Left lung (tissue), 10 donors: ENCODE results near the gene MCTP2. TPM values are rescaled to one million over a fixed set of nuclear protein-coding genes. Genes with fewer than 3 reads are reported as not detected.

ENCODE experiments used
- ATAC-seq: fragments of 200-7000 bp; cut with Tn5 transposase; one replicate; pipeline ENCODE4 v1.9.1; 2020; ENCODE audit warnings: moderate library complexity
- DNase-seq, 4 donors: peaks; one replicate each; pipeline ENCODE4 v3.0.0-alpha.2; 2013 to 2020
- H3K27ac ChIP-seq, 2 donors: fragments of 200-600 bp; sonication (generic) in 1 of 2; one replicate each; pipeline versions ENCODE4 v1.5.0 to v1.8.0; 2020 to 2021
- H3K27me3 ChIP-seq, 2 donors: fragments of 200-600 bp; sonication (generic) in 1 of 2; one replicate each; pipeline versions ENCODE4 v1.5.0 to v1.8.0; 2020 to 2021
- H3K36me3 ChIP-seq, 2 donors: fragments of 200-600 bp; sonication (generic) in 1 of 2; one replicate each; pipeline versions ENCODE4 v1.5.0 to v1.8.0; 2020 to 2021
- H3K4me1 ChIP-seq, 2 donors: fragments of 200-600 bp; one replicate each; pipeline ENCODE4 v1.8.0; 2021
- H3K4me3 ChIP-seq, 2 donors: fragments of 200-600 bp; sonication (generic) in 1 of 2; one replicate each; pipeline versions ENCODE4 v1.5.0 to v1.8.0; 2020 to 2021; ENCODE audit warnings: mild to moderate bottlenecking in 1 of 2
- H3K9me3 ChIP-seq, 2 donors: fragments of 200-600 bp; sonication (generic) in 1 of 2; one replicate each; pipeline versions ENCODE4 v1.5.0 to v1.8.0; 2020 to 2021
- CTCF ChIP-seq, 2 donors: fragments of 200-600 bp; sonication (generic) in 1 of 2; IDR thresholded peaks; one replicate each; pipeline versions ENCODE4 v1.5.0 to v1.8.0; 2021; ENCODE audit warnings: antibody characterized with exemption in 2 of 2
- intact Hi-C, 2 donors: fragments of 100-400 bp; cut with DNase I; formaldehyde crosslinking; loops; one replicate each; pipeline versions ENCODE4 v1.11.2 to v1.14.2; 2022
- polyA plus RNA-seq, 6 donors: library from polyadenylated mRNA; unstranded; fragments of 120-200 nt; gene quantifications; one replicate each; pipeline ENCODE4 v1.2.1, GENCODE V29; 2013; ENCODE audit not compliant: insufficient read length in 6 of 6
- total RNA-seq, 2 donors: library from RNA; stranded (reverse); fragmentation: NEBNext Ultra II Directional; extraction: Animal tissue kit (Norgen Biotek cat#: 25700); gene quantifications; one replicate each; pipeline ENCODE4 v1.2.1, GENCODE V29; 2021
- donor health status: DM: no; HTN: yes; CAD: no.
- donor health status: DM: no; HTN: no; CAD: no.

Gene MCTP2
- total and polyA plus RNA-seq, 8 donors = 25.9 to 38.8 (median 35.0) TPM

- H3K27ac ChIP-seq = no peak overlapping the region
- intact Hi-C loops = no loop called here
- no peak for TF ChIP-seq CTCF (IDR thresholded peaks at IDR 0.05)
- H3K9me3 ChIP-seq = no peaks in the 10 kb centered on the region
- no peaks in the 10 kb centered on the region for H3K27me3 ChIP-seq
- no peak for ATAC-seq
- H3K36me3 ChIP-seq = peaks cover 0 to 50% of the 10 kb centered on the region in 2 donors
- no peak overlapping the region for H3K4me3 ChIP-seq
- no peak for DNase-seq
- peaks cover 13 to 18% of the 10 kb centered on the region in 2 donors for H3K4me1 ChIP-seq
Measured at GRCh38 chr15:94386351-94386750, 155.0 kb downstream of the MCTP2 start.

DNA sequence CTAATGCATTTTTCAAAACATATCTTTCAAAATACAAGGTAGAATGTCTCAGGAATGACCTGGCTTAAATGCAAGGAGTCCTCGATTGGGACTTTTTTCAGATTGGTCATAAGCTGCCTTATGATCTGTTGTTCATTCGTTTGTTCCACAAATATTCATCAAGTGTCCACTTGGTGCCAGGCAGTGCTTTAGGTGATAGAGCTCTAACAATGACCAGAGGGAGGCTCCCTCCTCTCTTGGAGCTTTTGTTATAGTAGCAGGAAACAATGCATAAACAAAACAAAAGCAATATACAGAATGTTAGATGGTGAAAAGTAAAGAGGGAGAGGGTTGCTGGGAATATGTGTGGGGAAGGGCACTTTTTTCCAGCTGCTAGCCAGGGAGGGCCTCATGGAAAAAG is 156.1 kb downstream of the MCTP2 start:
- Histone ChIP-seq H3K27ac (peak overlapping the region in 1 of 2 donors; percentile 46), H3K27me3 (no peaks in the 10 kb centered on the region), H3K4me1 (peaks cover 13 to 18% of the 10 kb centered on the region in 2 donors), H3K4me3 (no peak overlapping the region), H3K36me3 (peaks cover 0 to 57% of the 10 kb centered on the region in 2 donors), H3K9me3 (no peaks in the 10 kb centered on the region)
- intact Hi-C loops = no loop called here
- ATAC-seq (peak; percentile 31), DNase-seq (no peak)
- no peak for TF ChIP-seq CTCF (IDR thresholded peaks at IDR 0.05)

GRCh38 chr15:94387849-94388441 is 156.6 kb downstream of the MCTP2 start:
- Histone ChIP-seq H3K27me3 (no peaks in the 10 kb centered on the region), H3K36me3 (peaks cover 0 to 58% of the 10 kb centered on the region in 2 donors), H3K27ac (peak overlapping the region in 1 of 2 donors; percentile 46), H3K9me3 (no peaks in the 10 kb centered on the region), H3K4me1 (peaks cover 13 to 18% of the 10 kb centered on the region in 2 donors), H3K4me3 (no peak overlapping the region)
- TF ChIP-seq CTCF (IDR thresholded peaks at IDR 0.05) = no peak
- ATAC-seq (peak; percentile 58), DNase-seq (no peak)
- intact Hi-C loops = no loop called here

DNA sequence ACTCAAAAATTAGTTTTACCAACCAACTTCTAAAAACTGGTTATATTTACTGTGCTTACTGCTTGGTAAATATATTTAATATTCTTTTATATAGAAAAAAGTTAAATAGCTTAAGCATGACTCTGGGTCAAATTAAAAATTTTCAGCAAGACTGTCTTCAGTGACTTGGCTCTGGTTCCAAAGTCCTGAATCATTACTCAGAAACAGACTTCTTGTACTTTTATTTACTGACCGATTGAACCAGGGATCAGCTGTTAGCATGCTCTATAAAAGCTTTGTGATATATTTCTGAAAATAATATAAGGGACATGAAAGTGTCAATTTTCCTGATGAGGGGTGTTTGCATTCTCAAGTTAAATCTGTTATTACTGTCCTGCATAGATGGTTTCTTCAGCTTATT is 164.3 kb downstream of the MCTP2 start:
- Histone ChIP-seq H3K4me1 (peaks cover 4 to 15% of the 10 kb centered on the region in 2 donors), H3K9me3 (no peaks in the 10 kb centered on the region), H3K4me3 (no peak overlapping the region), H3K27ac (no peak overlapping the region), H3K36me3 (peaks cover 0 to 41% of the 10 kb centered on the region in 2 donors), H3K27me3 (no peaks in the 10 kb centered on the region)
- ATAC-seq (no peak), DNase-seq (no peak)
- intact Hi-C loops = no loop called here
- TF ChIP-seq CTCF (IDR thresholded peaks at IDR 0.05) = no peak

GRCh38 chr15:94397337-94397736 is 166.0 kb downstream of the MCTP2 start:
- no peak for ATAC-seq
- Histone ChIP-seq H3K27me3 (no peaks in the 10 kb centered on the region), H3K4me3 (no peak overlapping the region), H3K4me1 (peaks cover 4 to 15% of the 10 kb centered on the region in 2 donors), H3K9me3 (no peaks in the 10 kb centered on the region), H3K36me3 (peaks cover 0 to 32% of the 10 kb centered on the region in 2 donors), H3K27ac (peak overlapping the region in 1 of 2 donors; percentile 1)
- intact Hi-C loops = no loop called here
- DNase-seq = peak in 2 of 4 donors; percentile 73 to 78
- no peak for TF ChIP-seq CTCF (IDR thresholded peaks at IDR 0.05)
